SK-N-MC (cell line): ENCODE data around the gene UROS.

Source experiments
- DNase-seq: peaks from one replicate; pipeline ENCODE4 v3.0.0-alpha.2; 2011; ENCODE audit warnings: low read depth, low spot score
- H3K27ac ChIP-seq: fragments of 200-600 bp; sonication (generic); 2 replicates; pipeline ENCODE4 v1.5.1; 2016; ENCODE audit warnings: mixed run types
- H3K36me3 ChIP-seq: fragments of 200-600 bp; sonication (generic); 2 replicates; pipeline ENCODE4 v1.6.1; 2017; ENCODE audit warnings: antibody characterized with exemption, low read length, mixed read lengths; ENCODE audit not compliant: insufficient read depth
- H3K4me3 ChIP-seq: fragments of 200-600 bp; sonication (generic); 2 replicates; pipeline ENCODE4 v1.5.1; 2016
- H3K9ac ChIP-seq: fragments of 200-600 bp; sonication (generic); 2 replicates; pipeline ENCODE4 v1.8.0; 2017; ENCODE audit warnings: mixed run types, mixed read lengths; ENCODE audit not compliant: insufficient read length
- H3K9me3 ChIP-seq: fragments of 200-600 bp; sonication (generic); 2 replicates; pipeline ENCODE4 v1.6.1; 2017; ENCODE audit warnings: low read depth, mild to moderate bottlenecking, antibody characterized with exemption, low read length, moderate library complexity, mixed read lengths
- EZH2 ChIP-seq: fragments of 200-600 bp; sonication (generic); IDR thresholded peaks from one replicate; pipeline ENCODE4 v1.6.1; 2017; ENCODE audit warnings: antibody characterized with exemption
- FOXP2 ChIP-seq: optimal IDR thresholded peaks from 2 replicates; pipeline ENCODE3; 2011; ENCODE audit warnings: mild to moderate bottlenecking, moderate library complexity; ENCODE audit not compliant: insufficient read depth; ENCODE audit errors: extremely low read length, control extremely low read depth
- POLR2AphosphoS5 ChIP-seq: IDR thresholded peaks from 2 replicates; pipeline ENCODE4 v1.6.1; 2012; ENCODE audit warnings: mild to moderate bottlenecking, low read depth, low read length, borderline replicate concordance

Gene UROS

GRCh38 chr10:125792342-125793300 lies 30.4 kb downstream of the UROS start:
- no peak for TF ChIP-seq EZH2
- TF ChIP-seq POLR2AphosphoS5 = no peak
- no peak for TF ChIP-seq FOXP2
- no peak overlapping the region for H3K27ac ChIP-seq
- no peak overlapping the region for H3K4me3 ChIP-seq
- no peak for DNase-seq
- no peak overlapping the region for H3K9ac ChIP-seq
- H3K36me3 ChIP-seq = no peaks in the 10 kb centered on the region; the same call in 1 of the 2 replicates
- no peaks in the 10 kb centered on the region for H3K9me3 ChIP-seq

- no peak for DNase-seq
- TF ChIP-seq EZH2 (no peak), POLR2AphosphoS5 (no peak), FOXP2 (no peak)
- no peak overlapping the region for H3K9ac ChIP-seq
- H3K36me3 ChIP-seq = no peaks in the 10 kb centered on the region
- H3K9me3 ChIP-seq = no peaks in the 10 kb centered on the region
- H3K27ac ChIP-seq = no peak overlapping the region
- H3K4me3 ChIP-seq = no peak overlapping the region
These were observed 34.7 kb downstream of the UROS start for GRCh38 chr10:125788156-125789034.

- Histone ChIP-seq H3K9ac (no peak overlapping the region), H3K9me3 (no peaks in the 10 kb centered on the region), H3K4me3 (no peak overlapping the region), H3K27ac (no peak overlapping the region), H3K36me3 (no peaks in the 10 kb centered on the region)
- TF ChIP-seq POLR2AphosphoS5 (no peak), EZH2 (no peak), FOXP2 (no peak)
- no peak for DNase-seq
These were observed 37.3 kb downstream of the UROS start for GRCh38 chr10:125785791-125786190.

- no peak overlapping the region for H3K9ac ChIP-seq
- no peak overlapping the region for H3K27ac ChIP-seq
- DNase-seq = no peak
- H3K36me3 ChIP-seq = no peaks in the 10 kb centered on the region
- TF ChIP-seq POLR2AphosphoS5 (no peak), FOXP2 (no peak), EZH2 (no peak)
- H3K9me3 ChIP-seq = no peaks in the 10 kb centered on the region
- H3K4me3 ChIP-seq = no peak overlapping the region
These were observed 39.1 kb downstream of the UROS start for GRCh38 chr10:125783957-125784356.

GRCh38 chr10:125783408-125783807 lies 39.6 kb downstream of the UROS start:
- DNase-seq = no peak
- Histone ChIP-seq H3K36me3 (no peaks in the 10 kb centered on the region), H3K27ac (no peak overlapping the region), H3K9me3 (no peaks in the 10 kb centered on the region), H3K9ac (no peak overlapping the region), H3K4me3 (no peak overlapping the region)
- TF ChIP-seq FOXP2 (no peak), EZH2 (no peak), POLR2AphosphoS5 (no peak)

- Histone ChIP-seq H3K4me3 (no peak overlapping the region), H3K9me3 (no peaks in the 10 kb centered on the region), H3K9ac (no peak overlapping the region), H3K27ac (no peak overlapping the region), H3K36me3 (no peaks in the 10 kb centered on the region)
- TF ChIP-seq EZH2 = no peak
- TF ChIP-seq FOXP2 = no peak
- no peak for TF ChIP-seq POLR2AphosphoS5
- DNase-seq = no peak
These were observed 40.4 kb downstream of the UROS start for GRCh38 chr10:125782616-125783015.

- TF ChIP-seq POLR2AphosphoS5 = no peak
- no peak for DNase-seq
These were observed 41.0 kb downstream of the UROS start for GRCh38 chr10:125782054-125782453.

GRCh38 chr10:125781374-125781773 lies 41.7 kb downstream of the UROS start:
- no peak overlapping the region for H3K27ac ChIP-seq
- H3K9ac ChIP-seq = no peak overlapping the region
- no peak for DNase-seq
- H3K36me3 ChIP-seq = no peaks in the 10 kb centered on the region
- no peak overlapping the region for H3K4me3 ChIP-seq
- no peaks in the 10 kb centered on the region for H3K9me3 ChIP-seq
- TF ChIP-seq POLR2AphosphoS5 = no peak

More at GRCh38 chr10:125782054-125782453, 41.0 kb downstream of the UROS start:
- no peaks in the 10 kb centered on the region for H3K36me3 ChIP-seq
- no peaks in the 10 kb centered on the region for H3K9me3 ChIP-seq
- no peak overlapping the region for H3K4me3 ChIP-seq
- H3K27ac ChIP-seq = no peak overlapping the region
- H3K9ac ChIP-seq = no peak overlapping the region
